Neural progenitor cell (in vitro differentiated cells): ENCODE results near the gene NDUFA8. TPM values are rescaled to one million over a fixed set of nuclear protein-coding genes. Genes with fewer than 3 reads are reported as not detected.

Experiments used
- DNase-seq: peaks from one replicate; pipeline ENCODE4 v3.0.0-alpha.2; 2016; ENCODE audit warnings: low spot score
- H2AFZ ChIP-seq: fragments of 200-600 bp; sonication (generic); replicated peaks from 2 replicates; pipeline ENCODE4 v1.6.1; 2016; ENCODE audit warnings: antibody characterized with exemption
- H3F3A ChIP-seq: fragments of 200-600 bp; sonication (generic); 2 replicates; pipeline ENCODE4 v1.6.1; 2016; ENCODE audit warnings: antibody characterized with exemption, low read depth
- H3K27ac ChIP-seq: fragments of 200-600 bp; sonication (generic); 2 replicates; pipeline ENCODE4 v1.5.1; 2016; ENCODE audit warnings: mild to moderate bottlenecking
- H3K27me3 ChIP-seq: fragments of 200-600 bp; sonication (generic); 2 replicates; pipeline ENCODE4 v1.6.1; 2016; ENCODE audit warnings: mild to moderate bottlenecking, moderate library complexity
- H3K36me3 ChIP-seq: fragments of 200-600 bp; sonication (generic); 2 replicates; pipeline ENCODE4 v1.5.1; 2016
- H3K4me1 ChIP-seq: fragments of 200-600 bp; sonication (generic); 2 replicates; pipeline ENCODE4 v1.6.1; 2016; ENCODE audit warnings: mixed run types
- H3K4me2 ChIP-seq: fragments of 200-600 bp; sonication (generic); 2 replicates; pipeline ENCODE4 v1.6.1; 2016
- H3K4me3 ChIP-seq: fragments of 200-600 bp; sonication (generic); 2 replicates; pipeline ENCODE4 v1.5.1; 2016
- H3K79me2 ChIP-seq: fragments of 200-600 bp; sonication (generic); 2 replicates; pipeline ENCODE4 v1.6.1; 2016; ENCODE audit warnings: low read depth
- H3K9ac ChIP-seq: fragments of 200-600 bp; sonication (generic); 2 replicates; pipeline ENCODE4 v1.6.1; 2016
- H3K9me3 ChIP-seq: fragments of 200-600 bp; sonication (generic); 2 replicates; pipeline ENCODE4 v1.5.1; 2016; ENCODE audit warnings: low read depth
- H4K20me1 ChIP-seq: fragments of 200-600 bp; sonication (generic); 2 replicates; pipeline ENCODE4 v1.6.1; 2016; ENCODE audit warnings: low read depth
- H3K27ac Mint-ChIP-seq: 3 replicates; pipeline ENCODE4 v1.8.0; 2021; ENCODE audit warnings: mixed read lengths
- H3K27me3 Mint-ChIP-seq: 2 replicates; pipeline ENCODE4 v1.8.0; 2022; ENCODE audit warnings: low read depth, mild to moderate bottlenecking, inconsistent platforms, moderate library complexity, mixed read lengths; ENCODE audit not compliant: insufficient read depth
- H3K36me3 Mint-ChIP-seq: 3 replicates; pipeline ENCODE4 v1.8.0; 2021; ENCODE audit warnings: mixed read lengths
- H3K4me1 Mint-ChIP-seq: 3 replicates; pipeline ENCODE4 v1.8.0; 2021; ENCODE audit warnings: mixed read lengths
- H3K4me3 Mint-ChIP-seq: 3 replicates; pipeline ENCODE4 v1.8.0; 2021; ENCODE audit warnings: mild to moderate bottlenecking, moderate library complexity, mixed read lengths
- H3K9me3 Mint-ChIP-seq: 3 replicates; pipeline ENCODE4 v1.8.0; 2020; ENCODE audit warnings: mixed read lengths
- EZH2 ChIP-seq: fragments of 200-600 bp; sonication (generic); IDR thresholded peaks from 2 replicates; pipeline ENCODE4 v1.6.1; 2017; ENCODE audit warnings: antibody characterized with exemption, mild to moderate bottlenecking, moderate library complexity
- EZH2phosphoT487 ChIP-seq: fragments of 200-600 bp; sonication (generic); IDR thresholded peaks from 2 replicates; pipeline ENCODE4 v1.6.1; 2017; ENCODE audit warnings: antibody characterized with exemption
- total RNA-seq: library from RNA; depleted of rRNA; stranded (reverse); fragments of >200 nt; gene quantifications from 2 replicates; pipeline ENCODE4 v1.2.3, GENCODE V29; 2015; ENCODE audit warnings: low replicate concordance
- TF ChIP-seq, protein P1 (sequence below): fragments of 200-600 bp; sonication (generic); IDR thresholded peaks from 2 replicates; pipeline ENCODE4 v1.5.1; 2017; ENCODE audit warnings: antibody characterized with exemption, mild to moderate bottlenecking

NDUFA8 gene
- total RNA-seq, 1 donor from 2014 or later: 49.6 TPM

DNA sequence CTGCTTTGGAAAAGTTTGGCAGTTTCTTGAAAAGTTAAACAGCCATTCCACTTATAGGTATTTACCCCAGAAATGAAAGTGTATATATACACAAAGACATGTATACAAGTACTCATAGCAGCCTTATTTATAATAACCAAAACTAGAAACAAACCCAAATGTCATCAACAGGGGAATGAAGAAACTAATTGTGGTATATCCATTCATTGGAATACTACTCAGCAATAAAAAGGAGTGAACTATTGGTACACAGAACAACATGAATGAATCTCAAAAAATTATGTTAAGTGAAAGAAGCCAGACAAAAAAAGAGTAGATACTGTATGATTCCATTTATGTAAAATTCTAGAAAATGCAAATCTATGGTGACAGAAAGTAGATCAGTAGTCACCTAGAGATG, 2.8 kb upstream of the NDUFA8 start:
- Histone ChIP-seq H3K4me2 (no peak overlapping the region), H4K20me1 (peaks cover 11% of the 10 kb centered on the region), H3K27me3 (peaks cover 32% of the 10 kb centered on the region), H3K36me3 (no peaks in the 10 kb centered on the region), H3K4me3 (no peak overlapping the region), H3K9me3 (no peaks in the 10 kb centered on the region), H3K4me1 (no peaks in the 10 kb centered on the region), H3K27ac (no peak overlapping the region), H3K79me2 (peaks cover 19% of the 10 kb centered on the region), H3K9ac (no peak overlapping the region), H3F3A (no peaks in the 10 kb centered on the region), H2AFZ (no peak overlapping the region)
- Mint-ChIP-seq H3K9me3 (peaks cover 8% of the 10 kb centered on the region), H3K4me3 (no peak overlapping the region), H3K27ac (no peak overlapping the region), H3K36me3 (no peaks in the 10 kb centered on the region), H3K27me3 (peaks cover 13% of the 10 kb centered on the region), H3K4me1 (peaks cover 17% of the 10 kb centered on the region)
- DNase-seq: no peak
- TF ChIP-seq, protein P1, sequence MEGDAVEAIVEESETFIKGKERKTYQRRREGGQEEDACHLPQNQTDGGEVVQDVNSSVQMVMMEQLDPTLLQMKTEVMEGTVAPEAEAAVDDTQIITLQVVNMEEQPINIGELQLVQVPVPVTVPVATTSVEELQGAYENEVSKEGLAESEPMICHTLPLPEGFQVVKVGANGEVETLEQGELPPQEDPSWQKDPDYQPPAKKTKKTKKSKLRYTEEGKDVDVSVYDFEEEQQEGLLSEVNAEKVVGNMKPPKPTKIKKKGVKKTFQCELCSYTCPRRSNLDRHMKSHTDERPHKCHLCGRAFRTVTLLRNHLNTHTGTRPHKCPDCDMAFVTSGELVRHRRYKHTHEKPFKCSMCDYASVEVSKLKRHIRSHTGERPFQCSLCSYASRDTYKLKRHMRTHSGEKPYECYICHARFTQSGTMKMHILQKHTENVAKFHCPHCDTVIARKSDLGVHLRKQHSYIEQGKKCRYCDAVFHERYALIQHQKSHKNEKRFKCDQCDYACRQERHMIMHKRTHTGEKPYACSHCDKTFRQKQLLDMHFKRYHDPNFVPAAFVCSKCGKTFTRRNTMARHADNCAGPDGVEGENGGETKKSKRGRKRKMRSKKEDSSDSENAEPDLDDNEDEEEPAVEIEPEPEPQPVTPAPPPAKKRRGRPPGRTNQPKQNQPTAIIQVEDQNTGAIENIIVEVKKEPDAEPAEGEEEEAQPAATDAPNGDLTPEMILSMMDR: no peak
- TF ChIP-seq EZH2 (no peak), EZH2phosphoT487 (no peak)

DNA sequence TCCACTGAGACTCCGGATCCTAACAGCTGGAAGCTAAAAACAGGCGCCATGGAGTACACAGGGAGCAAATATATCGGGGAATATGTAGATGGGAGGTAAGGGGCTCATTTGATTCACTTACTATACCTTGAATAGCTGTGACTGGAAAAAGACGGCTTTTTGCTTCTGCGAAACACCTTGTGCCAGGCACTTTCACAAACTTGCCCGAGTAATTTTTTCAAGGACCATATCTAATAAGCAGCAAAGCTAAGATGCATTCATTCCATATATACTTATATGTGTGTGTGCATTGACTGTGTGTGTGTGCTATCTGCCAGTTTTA, 307 bp upstream of the NDUFA8 start:
- H3K27ac ChIP-seq: no peak overlapping the region
- no peak overlapping the region for H3K9ac ChIP-seq
- Mint-ChIP-seq H3K27me3 (peaks cover 9% of the 10 kb centered on the region), H3K27ac (peak overlapping the region; percentile 80), H3K9me3 (peaks cover 8% of the 10 kb centered on the region), H3K4me1 (peaks cover 17% of the 10 kb centered on the region), H3K4me3 (peak overlapping the region; percentile 97), H3K36me3 (no peaks in the 10 kb centered on the region)
- H2AFZ ChIP-seq: peak overlapping the region; percentile 49
- H3K9me3 ChIP-seq: no peaks in the 10 kb centered on the region
- H3K79me2 ChIP-seq: peaks cover 41% of the 10 kb centered on the region
- no peaks in the 10 kb centered on the region for H3K36me3 ChIP-seq
- H3K4me1 ChIP-seq: no peaks in the 10 kb centered on the region
- peak overlapping the region; percentile 89 for H3K4me2 ChIP-seq
- TF ChIP-seq EZH2 (no peak), EZH2phosphoT487 (no peak)
- DNase-seq: no peak
- peak overlapping the region; percentile 96 for H3K4me3 ChIP-seq
- H4K20me1 ChIP-seq: peaks cover 24% of the 10 kb centered on the region
- no peaks in the 10 kb centered on the region for H3F3A ChIP-seq
- peaks cover 26% of the 10 kb centered on the region for H3K27me3 ChIP-seq

DNA sequence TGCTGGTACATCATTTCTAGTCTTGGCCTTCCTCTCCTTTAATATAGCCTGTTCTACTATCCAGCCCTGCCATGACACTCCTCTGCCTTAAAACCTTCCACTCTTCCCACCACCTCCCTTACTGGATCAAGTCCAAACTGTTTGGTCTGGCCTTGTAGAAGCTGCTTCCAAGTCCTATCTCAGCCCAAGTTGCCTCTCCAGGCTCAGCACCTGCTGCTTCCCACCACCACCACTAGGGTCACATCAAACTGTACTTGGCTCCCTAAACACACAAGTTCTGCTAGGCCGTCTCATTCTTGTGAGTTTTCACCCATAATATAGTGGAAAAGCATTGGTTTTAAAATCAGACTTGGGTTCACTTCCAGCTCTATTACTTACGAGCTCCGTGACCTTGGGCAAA, 1.4 kb downstream of the NDUFA8 start:
- TF ChIP-seq, protein P1: peak; percentile 61
- TF ChIP-seq EZH2phosphoT487: no peak
- Histone ChIP-seq H2AFZ (no peak overlapping the region), H4K20me1 (peaks cover 31% of the 10 kb centered on the region), H3K4me2 (peak overlapping the region; percentile 89), H3K79me2 (peaks cover 47% of the 10 kb centered on the region), H3K27me3 (peaks cover 15% of the 10 kb centered on the region), H3K4me3 (no peak overlapping the region), H3K9ac (no peak overlapping the region), H3K9me3 (no peaks in the 10 kb centered on the region), H3K27ac (no peak overlapping the region), H3K4me1 (no peaks in the 10 kb centered on the region), H3K36me3 (no peaks in the 10 kb centered on the region), H3F3A (no peaks in the 10 kb centered on the region)
- Mint-ChIP-seq H3K27me3 (peaks cover 9% of the 10 kb centered on the region), H3K9me3 (peaks cover 8% of the 10 kb centered on the region), H3K4me3 (peak overlapping the region; percentile 44), H3K36me3 (no peaks in the 10 kb centered on the region), H3K4me1 (peaks cover 17% of the 10 kb centered on the region), H3K27ac (no peak overlapping the region)
- DNase-seq: peak; percentile 55

DNA sequence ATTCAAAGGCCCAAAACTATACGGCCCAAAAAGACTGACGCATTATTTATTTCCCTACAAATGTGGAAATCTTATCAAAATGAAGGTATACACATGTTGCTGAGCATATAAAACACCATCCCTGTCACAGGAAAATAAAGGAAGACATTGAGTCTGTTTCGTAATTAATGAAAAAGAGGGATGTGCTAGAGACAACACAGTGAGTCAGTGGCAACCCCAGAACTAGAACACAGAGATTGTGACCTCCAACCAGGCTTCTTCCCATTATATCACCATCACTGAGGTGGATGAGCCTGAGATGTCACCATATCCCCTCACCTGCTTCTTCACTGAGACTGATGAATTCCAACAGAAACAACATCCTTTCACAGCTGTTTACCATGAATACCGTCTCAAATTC, 3.8 kb downstream of the NDUFA8 start:
- H3K27ac ChIP-seq: no peak overlapping the region
- no peaks in the 10 kb centered on the region for H3K9me3 ChIP-seq
- H3K79me2 ChIP-seq: peaks cover 47% of the 10 kb centered on the region
- H3K9me3 Mint-ChIP-seq: no peaks in the 10 kb centered on the region
- H3K4me1 Mint-ChIP-seq: peaks cover 27% of the 10 kb centered on the region
- H3K4me3 Mint-ChIP-seq: no peak overlapping the region
- H3K9ac ChIP-seq: no peak overlapping the region
- H3K27me3 ChIP-seq: no peaks in the 10 kb centered on the region
- no peak for DNase-seq
- no peak overlapping the region for H3K27ac Mint-ChIP-seq
- no peaks in the 10 kb centered on the region for H3K36me3 ChIP-seq
- peaks cover 45% of the 10 kb centered on the region for H4K20me1 ChIP-seq
- H3K36me3 Mint-ChIP-seq: peaks cover 5% of the 10 kb centered on the region
- no peak overlapping the region for H3K4me3 ChIP-seq
- peaks cover 2% of the 10 kb centered on the region for H3K27me3 Mint-ChIP-seq
- TF ChIP-seq EZH2phosphoT487 (no peak), EZH2 (no peak)
- TF ChIP-seq, protein P1: no peak
- H2AFZ ChIP-seq: no peak overlapping the region
- H3K4me1 ChIP-seq: no peaks in the 10 kb centered on the region
- no peaks in the 10 kb centered on the region for H3F3A ChIP-seq
- H3K4me2 ChIP-seq: no peak overlapping the region
